ENCODE results near the gene NDUFS3.

The NDUFS3 gene

DNA sequence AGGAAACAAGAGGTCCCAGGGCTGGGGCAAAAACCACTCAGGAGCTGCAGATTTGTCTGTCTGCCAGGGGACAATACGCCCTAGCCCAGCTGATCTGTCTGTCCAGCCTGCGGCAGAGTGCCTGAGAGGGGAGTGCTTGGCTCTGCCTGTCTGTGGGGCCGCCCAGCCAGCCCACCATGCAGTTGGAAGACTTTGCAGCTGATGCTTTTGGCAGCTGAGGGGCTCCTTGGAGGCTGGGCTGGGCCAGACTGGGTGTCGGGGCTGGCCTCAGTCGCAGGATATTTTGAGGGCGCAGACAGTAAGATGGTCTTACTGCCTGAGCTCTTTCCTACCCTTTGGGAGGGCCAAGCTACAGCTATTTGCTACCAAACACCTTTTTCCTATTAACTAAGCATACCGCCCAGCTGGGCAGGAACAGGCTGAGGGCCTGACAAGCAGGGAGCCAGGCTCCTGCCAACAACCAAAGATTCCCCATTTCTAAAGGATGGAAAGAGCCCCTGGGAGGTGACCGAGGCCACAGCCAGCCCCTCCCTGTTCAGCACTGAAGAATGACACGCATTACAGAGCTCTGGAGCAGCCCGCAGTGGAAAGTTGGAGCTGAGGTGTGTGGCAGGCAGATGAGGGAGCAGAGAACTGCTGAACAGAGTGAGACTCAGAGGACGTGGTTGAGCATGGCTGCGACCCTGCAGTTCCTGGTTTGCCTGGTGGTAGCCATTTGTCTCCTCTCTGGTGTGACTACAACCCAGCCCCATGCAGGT is 7.4 kb downstream of the NDUFS3 start, which contains the start of gene FAM180B:
Gene FAM180B (plus strand): TSS at position 581 of the 758 bp plus-strand sequence. CDS start 91 bp downstream, at position 672.
- Histone ChIP-seq H3K36me3 (peaks cover 43% of the 10 kb centered on the region), H3K9me3 (ENCODE audit: severe bottlenecking) (no peaks in the 10 kb centered on the region), H3K27me3 (ENCODE audit: insufficient read depth, low read depth, severe bottlenecking) (no peaks in the 10 kb centered on the region), H3K27ac (no peak within 1 kb of the TSS), H3K4me3 (ENCODE audit: low read depth, low read length) (no peak within 1 kb of the TSS)
- TF ChIP-seq, protein P1, sequence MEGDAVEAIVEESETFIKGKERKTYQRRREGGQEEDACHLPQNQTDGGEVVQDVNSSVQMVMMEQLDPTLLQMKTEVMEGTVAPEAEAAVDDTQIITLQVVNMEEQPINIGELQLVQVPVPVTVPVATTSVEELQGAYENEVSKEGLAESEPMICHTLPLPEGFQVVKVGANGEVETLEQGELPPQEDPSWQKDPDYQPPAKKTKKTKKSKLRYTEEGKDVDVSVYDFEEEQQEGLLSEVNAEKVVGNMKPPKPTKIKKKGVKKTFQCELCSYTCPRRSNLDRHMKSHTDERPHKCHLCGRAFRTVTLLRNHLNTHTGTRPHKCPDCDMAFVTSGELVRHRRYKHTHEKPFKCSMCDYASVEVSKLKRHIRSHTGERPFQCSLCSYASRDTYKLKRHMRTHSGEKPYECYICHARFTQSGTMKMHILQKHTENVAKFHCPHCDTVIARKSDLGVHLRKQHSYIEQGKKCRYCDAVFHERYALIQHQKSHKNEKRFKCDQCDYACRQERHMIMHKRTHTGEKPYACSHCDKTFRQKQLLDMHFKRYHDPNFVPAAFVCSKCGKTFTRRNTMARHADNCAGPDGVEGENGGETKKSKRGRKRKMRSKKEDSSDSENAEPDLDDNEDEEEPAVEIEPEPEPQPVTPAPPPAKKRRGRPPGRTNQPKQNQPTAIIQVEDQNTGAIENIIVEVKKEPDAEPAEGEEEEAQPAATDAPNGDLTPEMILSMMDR (IDR thresholded peaks at IDR 0.05; ENCODE audit: low read depth, low read length) = no peak
- no peak for DNase-seq

- H3K4me3 ChIP-seq (ENCODE audit: low read depth, low read length) = no peak overlapping the region
- no peaks in the 10 kb centered on the region for H3K27me3 ChIP-seq (ENCODE audit: insufficient read depth, low read depth, severe bottlenecking)
- TF ChIP-seq, protein P1 (IDR thresholded peaks at IDR 0.05; ENCODE audit: low read depth, low read length) = no peak
- no peak overlapping the region for H3K27ac ChIP-seq
- DNase-seq = no peak
- peaks cover 34% of the 10 kb centered on the region for H3K36me3 ChIP-seq
- H3K9me3 ChIP-seq (ENCODE audit: severe bottlenecking) = no peaks in the 10 kb centered on the region
These were observed 8.3 kb downstream of the NDUFS3 start for GRCh38 chr11:47587039-47587716.

GRCh38 chr11:47587723-47588326 is 9.0 kb downstream of the NDUFS3 start:
- no peak overlapping the region for H3K4me3 ChIP-seq (ENCODE audit: low read depth, low read length)
- H3K27me3 ChIP-seq (ENCODE audit: insufficient read depth, low read depth, severe bottlenecking) = no peaks in the 10 kb centered on the region
- peaks cover 27% of the 10 kb centered on the region for H3K36me3 ChIP-seq
- no peak for DNase-seq
- no peak overlapping the region for H3K27ac ChIP-seq
- TF ChIP-seq, protein P1 (IDR thresholded peaks at IDR 0.05; ENCODE audit: low read depth, low read length) = no peak
- no peaks in the 10 kb centered on the region for H3K9me3 ChIP-seq (ENCODE audit: severe bottlenecking)

- H3K36me3 ChIP-seq = peaks cover 14% of the 10 kb centered on the region
- peaks cover 8% of the 10 kb centered on the region for H3K27me3 ChIP-seq (ENCODE audit: insufficient read depth, low read depth, severe bottlenecking)
- H3K4me3 ChIP-seq (ENCODE audit: low read depth, low read length) = no peak overlapping the region
- no peak overlapping the region for H3K27ac ChIP-seq
- no peaks in the 10 kb centered on the region for H3K9me3 ChIP-seq (ENCODE audit: severe bottlenecking)
- TF ChIP-seq, protein P1 (IDR thresholded peaks at IDR 0.05; ENCODE audit: low read depth, low read length) = no peak
- DNase-seq = no peak
These were observed 10.2 kb downstream of the NDUFS3 start for GRCh38 chr11:47589118-47589517.

GRCh38 chr11:47589584-47589976 is 10.7 kb downstream of the NDUFS3 start:
- TF ChIP-seq, protein P1 (IDR thresholded peaks at IDR 0.05; ENCODE audit: low read depth, low read length) = no peak
- Histone ChIP-seq H3K9me3 (ENCODE audit: severe bottlenecking) (no peaks in the 10 kb centered on the region), H3K27me3 (ENCODE audit: insufficient read depth, low read depth, severe bottlenecking) (peaks cover 8% of the 10 kb centered on the region), H3K27ac (no peak overlapping the region), H3K4me3 (ENCODE audit: low read depth, low read length) (no peak overlapping the region), H3K36me3 (peaks cover 10% of the 10 kb centered on the region; the same call in 1 of the 2 replicates)
- no peak for DNase-seq
